Globus pallidus (tissue), 1 donor: ENCODE data around the gene SHISA6.
"Not testable (repeated sequence)": the region's sequence is repeated elsewhere in the genome, so short reads cannot be mapped to it uniquely, and the experiment has no call there.

Experiments
- DNase-seq: peaks from one replicate; pipeline ENCODE4 v3.0.0-alpha.2; 2015; ENCODE audit warnings: low spot score

The SHISA6 gene

DNA sequence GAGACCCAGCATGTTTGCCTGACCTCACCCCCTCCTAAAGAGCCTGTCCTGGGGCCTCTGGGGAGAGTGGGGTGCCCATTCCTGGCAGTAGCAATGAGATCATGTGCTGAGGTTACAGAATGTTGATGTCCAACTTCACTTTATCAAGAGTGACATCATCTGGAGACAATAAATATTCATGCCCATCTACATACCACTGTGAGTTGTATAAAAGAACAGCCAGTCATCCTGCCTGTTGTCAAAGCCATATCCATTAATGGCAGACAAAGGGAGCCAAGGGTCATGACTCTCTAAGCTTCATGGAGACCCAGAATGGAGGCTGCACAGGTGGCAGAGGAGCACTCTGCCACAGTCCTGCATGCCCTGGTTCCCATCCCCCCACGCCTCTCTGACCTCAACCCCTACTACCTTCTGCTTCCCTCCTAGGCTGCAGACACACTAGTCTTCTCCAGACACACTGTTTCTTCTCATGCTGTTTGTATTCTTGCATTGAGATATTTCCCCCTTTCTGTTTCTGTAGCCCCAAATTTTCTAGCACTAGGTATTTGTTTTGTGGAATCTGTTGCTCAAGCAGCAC, 27.1 kb downstream of the SHISA6 start:
- no peak for DNase-seq

DNA sequence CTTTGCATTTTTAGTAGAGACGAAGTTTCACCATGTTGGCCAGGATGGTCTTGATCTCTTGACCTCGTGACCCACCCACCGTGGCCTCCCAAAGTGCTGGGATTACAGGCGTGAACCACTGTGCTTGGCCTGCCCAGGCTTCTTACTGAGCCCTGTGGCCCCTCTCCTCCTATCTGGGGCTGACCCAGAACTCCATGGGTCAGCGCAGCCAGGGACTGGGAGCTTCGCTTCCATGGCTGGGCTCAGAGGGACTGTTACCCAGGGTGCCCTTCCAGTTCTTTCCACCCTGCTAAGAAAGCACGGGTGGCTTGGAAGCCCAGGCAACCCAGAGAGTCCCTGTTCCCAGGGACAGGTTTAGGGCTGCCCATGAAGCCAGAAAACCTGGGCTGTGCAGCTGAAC, 28.2 kb downstream of the SHISA6 start:
- DNase-seq = no peak

GRCh38 chr17:11272191-11272590, 31.2 kb downstream of the SHISA6 start:
- DNase-seq = no peak

GRCh38 chr17:11273596-11273995, 32.6 kb downstream of the SHISA6 start:
- DNase-seq = no peak

DNA sequence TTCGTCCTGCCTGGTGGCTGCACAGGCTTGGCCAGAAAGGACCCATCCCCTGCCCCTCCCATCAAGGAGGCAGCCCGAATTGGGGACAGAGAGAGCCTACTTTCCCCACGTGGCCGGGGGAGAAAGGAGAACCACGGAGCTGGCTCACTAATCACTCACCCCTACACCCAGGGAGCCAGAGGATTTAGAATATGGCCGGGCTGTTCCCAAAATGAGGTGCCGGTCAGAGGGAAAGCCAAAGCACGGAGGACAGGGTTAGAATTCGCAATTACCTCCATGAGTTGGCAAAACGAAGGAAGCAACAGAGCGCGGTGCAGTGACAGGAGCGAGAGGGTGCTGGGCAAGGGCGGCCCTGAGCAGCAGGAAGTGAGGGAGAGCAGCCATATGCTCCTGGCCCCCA, 33.1 kb downstream of the SHISA6 start:
- no peak for DNase-seq

DNA sequence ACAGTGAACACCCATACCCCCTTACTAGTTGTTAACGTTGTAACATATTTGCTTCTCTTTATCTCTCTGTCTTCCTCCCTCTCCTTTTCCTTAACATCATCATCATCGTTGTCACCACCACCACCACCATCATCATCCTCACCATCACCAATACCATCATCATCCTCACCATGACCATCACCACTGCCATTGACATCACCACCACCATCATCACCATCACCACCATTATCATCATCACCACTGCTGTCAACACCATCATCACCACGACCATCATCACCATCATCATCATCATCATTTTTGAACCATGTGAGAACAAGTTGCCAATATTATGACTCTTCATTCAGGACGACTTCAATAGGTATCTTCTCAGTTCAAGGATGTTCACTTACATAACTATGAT, 35.5 kb downstream of the SHISA6 start:
- DNase-seq = no peak

GRCh38 chr17:11278186-11278991, 37.4 kb downstream of the SHISA6 start:
- no peak for DNase-seq

DNA sequence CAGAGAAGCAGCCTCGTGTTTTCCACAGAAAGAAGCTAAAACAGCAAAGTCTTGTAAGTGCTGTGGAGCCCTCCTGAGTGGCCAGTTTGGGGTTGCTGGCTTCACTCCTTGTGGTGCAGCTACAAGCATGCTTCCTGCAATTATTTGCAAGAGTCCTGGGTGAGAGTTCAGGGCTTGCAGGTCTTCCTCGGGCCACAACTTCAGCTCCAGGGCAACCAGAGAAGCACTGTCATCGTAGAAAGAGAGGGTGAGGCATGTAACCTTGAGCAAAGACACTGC, 37.9 kb downstream of the SHISA6 start:
- no peak for DNase-seq

DNA sequence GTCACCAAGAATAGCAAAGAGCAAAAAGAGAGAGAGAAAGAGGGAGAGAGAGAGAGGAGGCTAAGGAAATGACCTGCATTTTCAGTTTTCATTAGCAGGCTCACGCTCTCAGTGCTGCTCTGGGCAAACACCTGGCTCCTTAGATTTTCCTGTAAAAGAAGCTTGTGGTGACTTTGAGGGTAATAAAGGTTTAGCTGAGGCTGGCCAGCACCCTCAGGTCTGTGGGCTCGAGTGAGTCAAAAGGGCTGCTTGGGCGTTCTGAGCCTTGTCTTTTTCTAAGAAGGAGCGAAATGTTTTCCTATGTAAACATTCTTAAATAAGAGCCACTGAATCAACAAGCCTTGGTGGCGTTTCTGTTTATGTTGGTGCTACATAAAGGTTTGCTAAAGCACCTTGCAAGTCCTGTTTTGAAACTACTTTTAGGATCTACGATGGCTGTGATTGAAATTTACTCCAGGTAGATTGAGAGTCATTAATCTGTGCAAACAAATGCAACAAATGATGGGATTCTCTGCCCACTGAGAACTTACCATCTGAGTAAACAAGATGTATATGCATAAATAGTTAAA, 38.8 kb downstream of the SHISA6 start:
- DNase-seq = no peak

GRCh38 chr17:11282586-11282985, 41.6 kb downstream of the SHISA6 start:
- no peak for DNase-seq

DNA sequence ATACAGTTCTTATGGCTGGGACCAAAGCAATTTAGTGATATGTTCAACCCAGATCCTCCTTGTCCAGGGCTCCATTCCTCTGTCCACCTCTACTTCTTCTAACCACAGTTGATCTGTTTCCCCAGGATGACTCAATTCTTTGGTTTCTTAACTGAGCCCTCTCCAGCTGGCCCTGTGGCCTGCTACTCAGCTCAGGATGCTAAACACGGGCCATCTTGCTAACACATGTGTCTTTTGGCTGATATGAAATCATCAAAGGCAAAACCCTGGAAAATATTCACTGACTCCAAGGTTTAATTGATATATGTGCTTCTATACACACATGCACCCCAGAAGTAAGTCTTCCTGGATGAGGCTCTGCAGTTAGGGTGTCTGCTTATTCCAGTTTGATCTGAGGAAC, 43.8 kb downstream of the SHISA6 start:
- DNase-seq = no peak

GRCh38 chr17:11285946-11286345, 44.9 kb downstream of the SHISA6 start:
- DNase-seq = no peak

- DNase-seq = no peak
These were observed 46.8 kb downstream of the SHISA6 start for GRCh38 chr17:11287791-11288190.

DNA sequence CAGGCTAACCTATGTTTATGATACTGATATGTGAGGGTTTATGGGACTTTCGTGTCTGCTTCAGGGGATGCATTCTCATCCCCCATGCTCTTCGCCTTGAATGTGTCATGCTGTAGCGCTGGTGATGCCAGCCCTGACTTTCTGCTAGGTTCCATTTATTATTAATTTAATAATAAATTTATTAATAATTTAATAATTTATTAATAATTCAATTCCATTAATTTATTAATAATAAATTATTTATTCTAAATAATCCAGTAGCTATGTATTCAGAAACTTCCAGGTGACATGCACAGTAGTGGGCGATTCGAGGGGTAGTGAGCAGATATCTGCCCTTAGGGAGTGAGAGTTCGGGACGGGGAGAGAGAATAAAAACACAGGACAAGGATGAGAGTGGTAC, 49.8 kb downstream of the SHISA6 start:
- DNase-seq = no peak

DNA sequence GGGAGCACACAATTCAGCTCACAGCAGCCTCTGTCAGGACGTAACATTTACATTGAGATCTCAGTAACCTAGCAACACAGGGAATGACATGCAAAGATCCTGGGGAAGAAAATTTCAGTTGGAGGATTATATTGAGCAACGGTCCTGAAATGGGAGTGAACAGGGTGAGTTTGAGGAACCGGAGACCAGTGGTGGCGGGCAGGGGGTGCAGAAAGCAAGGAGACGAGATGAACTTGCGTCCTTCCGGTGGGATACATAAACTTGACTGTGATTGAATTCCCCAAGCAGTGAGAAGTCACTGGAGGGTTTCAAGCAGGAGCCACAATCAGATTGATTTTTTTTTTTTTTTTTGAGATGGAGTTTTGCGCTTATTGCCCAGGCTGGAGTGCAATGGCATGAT, 51.5 kb downstream of the SHISA6 start:
- no peak for DNase-seq

- DNase-seq = no peak
These were observed 52.5 kb downstream of the SHISA6 start for GRCh38 chr17:11293480-11293879.

GRCh38 chr17:11294826-11295225, 53.8 kb downstream of the SHISA6 start:
- DNase-seq = no peak

DNA sequence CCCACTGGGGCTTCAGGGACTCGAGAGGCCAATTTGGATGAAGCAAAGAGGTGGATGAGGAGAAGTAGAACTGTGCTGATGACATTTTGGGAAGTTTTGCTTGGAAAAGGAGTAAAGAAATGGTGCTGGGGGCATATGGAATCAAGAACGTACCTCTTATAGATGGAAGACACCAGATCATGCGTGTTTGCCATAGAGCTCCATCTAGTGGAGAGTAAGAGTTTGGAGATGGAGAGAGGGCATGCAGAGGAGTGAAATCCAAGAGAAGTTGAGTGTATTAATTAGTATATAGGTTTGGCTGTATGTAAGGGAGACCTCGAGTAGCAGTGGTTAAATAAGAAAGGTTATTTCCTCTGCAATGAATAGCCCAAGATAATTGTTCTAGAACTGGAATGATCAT, 56.0 kb downstream of the SHISA6 start:
- DNase-seq = peak; percentile 1

GRCh38 chr17:11298401-11298800, 57.4 kb downstream of the SHISA6 start:
- no peak for DNase-seq

- DNase-seq = no peak
These were observed 59.2 kb downstream of the SHISA6 start for GRCh38 chr17:11300201-11300600.

- DNase-seq = no peak
These were observed 59.7 kb downstream of the SHISA6 start for GRCh38 chr17:11300738-11301137.

DNA sequence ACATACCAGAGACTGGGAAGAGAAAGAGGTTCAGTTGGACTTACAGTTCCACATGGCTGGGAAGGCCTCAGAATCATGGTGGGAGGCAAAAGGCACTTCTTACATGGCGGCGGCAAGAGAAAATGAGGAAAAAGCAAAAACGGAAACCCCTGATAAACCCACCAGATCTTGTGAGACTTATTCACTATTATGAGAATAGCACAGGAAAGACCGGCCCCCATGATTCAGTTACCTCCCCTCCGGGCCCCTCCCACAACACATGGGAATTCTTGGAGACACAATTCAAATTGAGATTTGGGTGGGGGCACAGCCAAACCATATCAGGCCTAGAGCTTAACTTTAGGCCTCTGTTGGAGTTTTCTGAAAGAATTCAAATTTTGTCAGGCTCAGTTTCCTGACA, 60.9 kb downstream of the SHISA6 start:
- DNase-seq = not testable (repeated sequence)

DNA sequence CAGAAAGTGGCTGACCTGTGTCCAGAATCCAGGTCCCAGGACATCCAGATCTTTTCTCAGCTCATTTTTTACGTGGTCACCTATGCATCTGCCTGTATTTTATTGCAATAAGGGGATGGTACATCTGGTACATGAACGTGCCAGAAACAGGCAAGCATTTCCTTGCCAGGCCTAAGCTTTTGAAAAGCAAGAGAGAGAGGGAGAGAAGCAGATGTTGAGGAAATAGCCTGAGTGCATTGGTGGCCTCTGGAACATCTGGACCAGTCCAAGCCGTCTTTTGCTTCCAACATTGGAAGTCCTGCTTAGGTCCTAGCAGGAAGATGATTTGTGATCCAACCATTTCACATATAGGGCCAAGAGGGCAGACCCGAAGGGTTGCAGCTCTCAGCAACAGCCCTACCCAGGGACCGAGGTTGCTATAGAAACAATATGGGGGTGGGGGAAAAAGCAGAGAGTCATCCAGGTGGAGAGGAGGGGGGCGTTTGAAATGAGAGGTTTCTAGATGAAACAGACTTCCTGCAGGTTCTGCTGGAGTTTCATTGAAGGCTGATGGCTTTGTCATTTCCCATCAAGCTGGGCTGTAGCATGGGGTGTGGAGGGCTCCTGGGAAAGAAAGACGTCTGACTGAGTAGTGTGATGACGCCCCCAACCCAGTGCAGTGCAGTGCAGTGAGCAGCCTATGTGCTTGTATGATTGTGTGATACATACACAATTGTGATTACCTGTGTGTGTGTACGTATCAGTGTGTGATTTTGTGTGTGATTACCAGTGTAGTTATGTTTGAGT, 61.6 kb downstream of the SHISA6 start:
- no peak for DNase-seq
